SK-N-MC (cell line): Measurements from ENCODE around the gene CCL28.

Experiments
- EZH2 ChIP-seq: fragments of 200-600 bp; sonication (generic); IDR thresholded peaks from one replicate; pipeline ENCODE4 v1.6.1; 2017; ENCODE audit warnings: antibody characterized with exemption
- POLR2AphosphoS5 ChIP-seq: IDR thresholded peaks from 2 replicates; pipeline ENCODE4 v1.6.1; 2012; ENCODE audit warnings: mild to moderate bottlenecking, low read depth, low read length, borderline replicate concordance

GRCh38 chr5:43429706-43430105 is 17.5 kb upstream of the CCL28 start:
- TF ChIP-seq POLR2AphosphoS5 (no peak), EZH2 (no peak)
